ENCODE measurements around the gene OR56B4.
"Not testable (repeated sequence)": the region's sequence is repeated elsewhere in the genome, so short reads cannot be mapped to it uniquely, and the experiment has no call there.

OR56B4 gene

DNA sequence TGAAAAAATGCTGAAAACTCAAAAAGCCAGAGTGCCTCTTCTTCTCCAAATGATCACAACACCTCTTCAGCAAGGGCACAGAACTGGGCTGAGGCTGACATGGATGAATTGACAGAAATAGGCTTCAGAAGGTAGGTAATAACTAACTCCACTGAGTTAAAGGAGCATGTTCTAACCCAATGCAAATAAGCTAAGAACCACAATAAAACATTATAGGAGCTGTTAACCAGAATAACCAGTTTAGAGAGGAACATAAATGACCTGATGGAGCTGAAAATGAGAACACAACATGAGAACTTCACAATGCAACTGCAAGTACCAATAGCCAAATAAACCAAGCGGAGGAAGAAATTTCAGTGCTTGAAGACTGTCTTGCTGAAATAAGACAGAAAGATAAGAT is 9.2 kb downstream of the OR56B4 start:
- no peak overlapping the region for H3K27ac ChIP-seq
- no peak for TF ChIP-seq CTCF (conservative IDR thresholded peaks at IDR 0.05)
- TF ChIP-seq ZFX (IDR thresholded peaks at IDR 0.05), result no peak

DNA sequence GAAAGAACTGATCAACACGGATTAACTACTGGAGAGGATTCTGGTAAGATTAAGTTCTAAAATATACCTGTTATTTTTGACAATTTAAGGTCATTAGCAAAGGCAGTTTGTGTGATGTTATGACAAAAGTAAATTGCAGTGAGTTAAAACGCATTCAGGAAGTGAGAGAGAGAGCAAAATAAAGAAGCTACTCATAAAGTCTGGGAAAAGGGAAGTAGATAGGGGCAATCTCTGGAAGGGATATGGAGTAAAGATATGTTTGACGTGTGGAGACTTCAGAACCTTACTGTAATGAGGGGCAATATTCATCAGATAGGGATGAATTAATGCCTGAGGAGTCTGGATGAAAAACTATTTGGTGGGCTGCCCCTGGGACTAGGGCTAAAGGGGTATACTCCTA is 16.8 kb downstream of the OR56B4 start:
- H3K27ac ChIP-seq, result no peak overlapping the region
- TF ChIP-seq ZFX (IDR thresholded peaks at IDR 0.05) (no peak), CTCF (conservative IDR thresholded peaks at IDR 0.05) (no peak)

DNA sequence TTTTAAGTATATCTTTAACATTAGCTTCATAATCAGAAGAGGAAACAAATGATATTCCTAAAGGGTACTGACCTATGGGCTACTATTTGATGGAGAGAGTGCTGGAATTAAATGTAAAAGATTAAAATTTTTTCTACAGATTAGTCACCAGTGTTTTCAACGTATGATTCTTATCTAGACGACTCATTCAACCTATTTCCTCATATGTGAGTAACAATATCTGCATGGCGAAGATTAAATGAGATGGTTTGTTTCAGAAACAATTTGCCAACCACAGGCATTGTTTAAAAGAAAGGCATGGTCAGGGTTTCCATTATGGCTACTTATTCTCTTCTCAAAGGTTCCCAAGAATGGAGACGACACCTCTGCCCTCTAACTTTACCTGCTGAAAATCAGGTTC is 20.4 kb downstream of the OR56B4 start:
- H3K27ac ChIP-seq, result no peak overlapping the region
- TF ChIP-seq CTCF (conservative IDR thresholded peaks at IDR 0.05), result no peak
- no peak for TF ChIP-seq ZFX (IDR thresholded peaks at IDR 0.05)

DNA sequence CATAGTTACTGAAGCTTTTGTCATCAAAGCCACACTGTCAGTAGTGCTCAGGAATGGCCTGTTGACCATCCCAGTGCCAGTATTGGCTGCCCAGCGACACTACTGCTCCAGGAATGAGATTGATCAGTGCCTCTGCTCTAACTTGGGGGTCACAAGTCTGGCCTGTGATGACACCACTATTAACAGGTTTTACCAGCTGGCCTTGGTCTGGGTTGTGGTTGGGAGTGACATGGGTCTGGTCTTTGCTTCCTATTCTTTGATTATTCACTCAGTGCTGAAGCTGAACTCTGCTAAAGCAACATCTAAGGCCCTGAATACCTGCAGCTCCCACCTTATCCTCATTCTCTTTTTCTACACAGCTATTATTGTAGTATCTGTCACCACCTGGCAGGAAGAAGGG is 21.5 kb downstream of the OR56B4 start:
- TF ChIP-seq ZFX (IDR thresholded peaks at IDR 0.05), result no peak
- no peak for TF ChIP-seq CTCF (conservative IDR thresholded peaks at IDR 0.05)
- H3K27ac ChIP-seq, result no peak overlapping the region

- no peak for TF ChIP-seq CTCF (conservative IDR thresholded peaks at IDR 0.05)
- no peak for TF ChIP-seq ZFX (IDR thresholded peaks at IDR 0.05)
- no peak overlapping the region for H3K27ac ChIP-seq
These were observed 22.2 kb downstream of the OR56B4 start for GRCh38 chr11:6129635-6130034.

DNA sequence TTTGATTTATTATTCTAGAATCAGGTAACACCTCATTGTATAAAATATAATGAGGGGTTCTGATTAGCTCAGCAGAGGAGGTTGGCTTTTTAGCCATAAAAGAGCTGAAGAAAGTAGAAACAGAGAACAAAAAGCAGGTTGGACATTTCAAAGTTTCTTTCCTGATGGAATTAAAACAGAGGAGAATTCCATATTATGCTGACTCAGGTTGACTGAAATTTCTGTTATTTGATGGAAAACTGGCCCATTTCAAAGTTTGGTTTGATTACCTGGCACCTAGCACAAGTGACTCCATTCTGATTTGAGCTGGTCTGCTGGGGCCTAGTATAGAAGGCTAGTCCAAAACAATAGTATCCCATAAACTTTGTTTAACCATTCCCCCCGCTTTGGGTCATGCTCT is 24.9 kb downstream of the OR56B4 start:
- no peak overlapping the region for H3K27ac ChIP-seq
- TF ChIP-seq ZFX (IDR thresholded peaks at IDR 0.05) (no peak), CTCF (conservative IDR thresholded peaks at IDR 0.05) (no peak)

- H3K27ac ChIP-seq, result not testable (repeated sequence)
These were observed 28.5 kb downstream of the OR56B4 start for GRCh38 chr11:6135936-6136335.

- no peak overlapping the region for H3K27ac ChIP-seq
- TF ChIP-seq CTCF (conservative IDR thresholded peaks at IDR 0.05) (no peak), ZFX (IDR thresholded peaks at IDR 0.05) (no peak)
These were observed 35.5 kb downstream of the OR56B4 start for GRCh38 chr11:6142936-6143335.

GRCh38 chr11:6143737-6144136 is 36.3 kb downstream of the OR56B4 start:
- H3K27ac ChIP-seq, result not testable (repeated sequence)

All from C4-2B (cell line).